HG03064 (cell line): Measurements from ENCODE around the gene VKORC1L1.
"Not testable (repeated sequence)": the region's sequence is repeated elsewhere in the genome, so short reads cannot be mapped to it uniquely, and the experiment has no call there.

ENCODE experiments used
- ATAC-seq: cut with Tn5 transposase; IDR thresholded peaks from one replicate; pipeline ENCODE4 v1.9.1; 2021; ENCODE audit warnings: low read depth; ENCODE audit not compliant: unreplicated experiment

VKORC1L1 gene

DNA sequence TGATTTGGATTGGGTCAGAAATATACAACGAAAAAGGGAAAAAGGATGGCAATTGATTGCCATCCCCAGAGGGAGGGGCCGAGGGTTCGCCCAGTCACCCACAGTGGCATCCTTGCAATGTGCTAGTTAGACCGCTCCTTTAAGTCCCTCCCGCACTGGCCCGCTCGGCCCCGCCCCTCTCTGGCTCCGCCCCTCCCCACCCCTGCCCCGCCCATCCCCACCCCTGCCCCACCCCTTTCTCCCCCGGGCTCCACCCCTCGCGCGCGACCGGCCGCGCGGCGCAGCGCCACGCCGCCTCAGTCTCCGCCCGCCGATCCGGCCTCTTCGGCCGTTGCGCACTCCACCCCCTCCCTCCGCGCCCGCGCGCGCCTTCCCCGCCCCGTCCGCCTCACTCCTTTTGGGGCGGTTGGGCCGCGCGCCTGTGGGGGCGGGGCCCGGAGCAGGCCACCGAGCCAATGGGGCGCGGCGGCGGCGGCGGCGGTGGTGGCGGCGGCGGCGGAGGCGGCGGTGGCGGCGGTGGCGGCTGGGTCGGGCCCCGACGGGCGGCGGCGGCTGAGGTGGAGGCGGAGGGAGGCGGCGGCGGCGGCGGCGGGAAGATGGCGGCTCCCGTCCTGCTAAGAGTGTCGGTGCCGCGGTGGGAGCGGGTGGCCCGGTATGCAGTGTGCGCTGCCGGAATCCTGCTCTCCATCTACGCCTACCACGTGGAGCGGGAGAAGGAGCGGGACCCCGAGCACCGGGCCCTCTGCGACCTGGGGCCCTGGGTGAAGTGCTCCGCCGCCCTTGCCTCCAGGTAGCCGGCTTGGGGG lies at the start of gene VKORC1L1:
VKORC1L1 (plus strand) TSS at position 299 of the 806 bp plus-strand sequence; CDS start at position 597, 298 bp downstream.
- peak; percentile 83 for ATAC-seq

DNA sequence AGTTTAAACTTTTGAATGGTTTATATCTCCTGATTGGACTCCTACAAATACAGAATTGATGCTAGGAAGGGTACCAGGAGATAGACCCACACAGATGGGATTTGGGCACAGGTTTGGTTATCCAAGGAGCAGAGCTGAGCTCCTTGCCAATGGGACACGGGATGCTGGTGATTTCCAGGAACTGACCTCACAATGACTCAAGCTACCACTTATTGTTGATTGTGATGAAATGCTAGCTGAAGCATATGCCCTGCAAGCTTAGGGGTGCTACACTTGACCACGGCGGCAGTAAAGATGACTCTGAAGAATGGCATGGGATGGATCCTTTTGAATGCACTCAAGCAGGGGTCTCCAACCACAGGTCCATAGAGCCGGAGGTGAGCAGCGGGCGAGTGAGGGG lies 45.5 kb upstream of the VKORC1L1 start:
- ATAC-seq, result no peak

DNA sequence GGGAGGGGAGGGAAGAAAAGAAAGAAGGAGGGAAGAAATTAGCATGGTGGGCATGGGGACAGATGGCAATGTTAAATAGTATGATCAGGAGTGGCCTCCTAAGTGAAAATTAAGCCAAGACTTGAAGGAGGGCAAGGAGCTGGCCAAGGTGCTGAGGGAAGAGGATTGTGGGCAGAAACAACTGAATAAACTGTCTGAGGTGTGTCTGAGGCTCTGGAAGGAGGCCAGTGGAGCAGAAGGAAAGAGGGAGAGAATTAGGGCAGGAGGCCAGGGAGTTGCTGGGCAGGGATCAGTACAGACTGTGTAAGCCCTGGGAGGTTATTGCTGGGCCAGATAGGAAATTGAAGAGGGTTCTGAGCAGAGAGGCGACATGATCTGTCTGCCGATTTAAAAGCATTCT lies 40.6 kb upstream of the VKORC1L1 start:
- no peak for ATAC-seq

DNA sequence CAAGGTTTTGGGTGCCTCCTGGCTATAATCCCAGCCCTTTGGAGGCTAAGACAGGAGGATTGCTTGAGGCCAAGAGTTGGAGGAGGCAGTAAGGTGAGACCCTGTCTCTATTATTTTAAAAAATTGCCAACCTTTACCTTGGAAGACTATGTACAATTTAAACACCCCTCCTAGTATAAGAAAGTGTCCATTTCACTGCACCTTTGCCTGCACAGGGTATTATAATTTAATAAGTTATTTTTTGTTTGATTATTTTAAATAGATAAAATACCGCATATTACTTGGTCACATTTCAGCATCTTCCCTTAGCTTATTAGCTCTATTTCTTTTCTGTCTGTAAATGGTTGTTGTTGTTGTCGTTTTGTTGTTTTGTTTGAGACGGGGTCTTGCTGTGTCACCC lies 36.2 kb upstream of the VKORC1L1 start:
- not testable (repeated sequence) for ATAC-seq

DNA sequence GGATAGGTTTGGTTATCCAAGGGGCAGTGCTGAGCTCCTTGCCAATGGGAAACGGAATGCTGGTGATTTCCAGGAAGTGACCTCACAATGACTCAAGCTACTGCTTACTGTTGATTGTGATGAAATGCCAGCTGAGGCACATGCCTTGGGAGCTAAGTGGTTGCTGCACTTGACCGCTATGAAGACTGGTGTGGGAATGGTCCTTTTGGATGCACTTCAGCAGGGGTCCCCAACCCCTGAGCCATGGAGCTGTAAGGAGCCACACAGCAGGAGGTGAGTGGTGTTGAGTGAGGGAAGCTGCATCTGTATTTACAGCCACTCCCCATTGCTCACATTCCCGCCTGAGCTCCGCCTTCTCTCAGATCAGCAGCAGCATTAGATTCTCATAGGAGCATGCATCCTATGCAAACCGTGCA lies 35.3 kb upstream of the VKORC1L1 start:
- ATAC-seq, result not testable (repeated sequence)

DNA sequence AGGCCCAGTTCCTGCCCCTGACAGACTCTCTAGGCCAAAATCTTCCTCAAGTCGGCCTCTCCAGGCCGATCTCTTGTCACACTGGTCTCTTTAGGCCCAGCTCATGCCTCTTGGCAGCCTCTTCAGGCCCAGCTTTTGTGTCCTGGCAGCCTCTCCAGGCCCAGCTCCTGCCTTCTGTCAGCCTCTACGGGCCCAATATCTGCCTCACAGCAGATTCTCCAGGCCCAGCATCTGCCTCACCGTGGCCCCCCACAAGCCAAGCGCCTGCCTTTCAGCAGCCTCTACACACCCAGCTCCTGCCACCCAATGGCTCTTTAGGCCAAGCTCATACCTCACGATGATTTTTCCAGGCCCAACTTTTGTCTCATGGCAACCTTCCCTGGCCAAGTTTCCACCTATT lies 33.0 kb upstream of the VKORC1L1 start:
- no peak for ATAC-seq

DNA sequence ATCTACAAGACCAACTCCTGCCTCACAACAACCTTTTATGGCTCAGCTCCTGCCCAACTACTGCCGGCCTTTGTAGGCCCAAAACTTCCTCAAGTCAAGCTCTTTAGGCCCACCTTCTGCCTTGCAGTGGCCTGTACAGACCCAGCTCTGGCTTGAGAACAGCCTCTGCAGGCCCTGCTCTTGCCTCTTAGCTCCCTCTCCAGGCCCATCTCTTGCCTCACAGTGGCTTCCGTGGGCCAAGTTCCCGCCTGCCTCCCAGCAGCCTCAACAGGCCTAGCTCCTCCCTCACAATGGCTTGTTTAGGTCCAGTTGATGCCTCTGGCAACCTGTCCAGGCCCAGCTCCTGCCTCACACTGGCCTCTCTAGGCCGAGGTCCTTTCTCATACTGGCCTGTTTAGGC lies 32.4 kb upstream of the VKORC1L1 start:
- ATAC-seq, result no peak

DNA sequence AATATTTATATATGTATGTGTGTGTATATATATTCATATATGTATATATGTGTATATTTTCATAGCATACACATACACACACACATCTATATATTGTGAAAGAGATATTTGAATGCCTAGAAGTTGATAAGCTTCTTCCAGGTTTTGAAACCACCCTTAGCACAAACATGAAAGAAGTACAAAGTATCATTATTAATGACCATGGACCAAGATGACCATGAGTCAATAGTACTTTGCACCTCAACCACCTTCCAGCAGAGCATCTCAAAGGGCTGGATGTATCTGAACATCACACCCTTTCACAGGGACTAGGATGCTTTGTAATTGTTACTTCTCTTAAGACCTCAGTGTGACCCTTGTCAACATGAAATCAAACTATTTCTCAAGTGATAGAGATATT lies 29.3 kb upstream of the VKORC1L1 start:
- ATAC-seq, result not testable (repeated sequence)

DNA sequence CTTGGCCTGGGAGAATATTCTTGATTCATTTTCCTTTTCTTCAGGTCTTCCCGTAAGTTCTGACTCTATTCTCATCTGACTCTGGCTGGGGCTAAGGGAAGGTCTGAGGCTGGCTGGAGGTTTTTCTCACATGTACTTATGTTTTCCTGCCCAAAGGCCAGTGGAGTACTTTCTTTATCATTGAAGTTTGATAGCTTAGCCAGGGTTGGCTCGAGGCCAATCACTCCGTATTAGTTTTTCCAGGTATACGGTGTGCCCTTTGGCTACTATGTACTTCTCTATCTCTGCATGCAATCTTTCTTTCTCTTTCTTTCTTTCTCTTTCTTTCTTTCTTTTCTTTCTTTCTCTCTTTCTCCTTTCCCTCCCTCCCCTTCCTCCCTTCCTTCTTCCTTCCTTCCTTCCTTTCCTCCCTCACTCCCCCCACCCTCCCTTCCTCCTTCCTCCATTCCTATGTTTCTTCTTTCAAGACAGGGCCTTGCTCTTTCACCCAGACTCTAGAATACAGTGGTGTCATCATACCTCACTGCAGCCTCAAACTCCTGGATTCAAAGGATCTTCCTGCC lies 26.8 kb upstream of the VKORC1L1 start:
- no peak for ATAC-seq

DNA sequence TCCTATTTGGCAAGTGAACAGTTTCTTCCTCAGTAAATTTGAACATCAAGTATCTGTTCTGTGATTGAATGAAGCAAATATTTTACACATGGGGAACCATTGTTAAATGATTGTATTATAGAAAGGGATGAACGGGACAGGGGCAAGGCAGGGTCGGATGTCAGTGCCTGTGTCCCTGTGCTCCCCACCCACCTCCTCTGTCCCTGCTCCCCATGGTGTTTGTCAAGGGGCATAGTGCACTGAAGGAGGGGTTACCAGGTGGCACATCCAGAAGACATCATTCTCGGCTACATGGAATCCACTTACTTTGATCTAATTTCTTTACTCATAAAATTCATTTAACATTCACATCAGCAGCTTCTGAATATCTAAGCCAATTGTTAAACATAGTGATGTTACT lies 19.4 kb upstream of the VKORC1L1 start:
- not testable (repeated sequence) for ATAC-seq

DNA sequence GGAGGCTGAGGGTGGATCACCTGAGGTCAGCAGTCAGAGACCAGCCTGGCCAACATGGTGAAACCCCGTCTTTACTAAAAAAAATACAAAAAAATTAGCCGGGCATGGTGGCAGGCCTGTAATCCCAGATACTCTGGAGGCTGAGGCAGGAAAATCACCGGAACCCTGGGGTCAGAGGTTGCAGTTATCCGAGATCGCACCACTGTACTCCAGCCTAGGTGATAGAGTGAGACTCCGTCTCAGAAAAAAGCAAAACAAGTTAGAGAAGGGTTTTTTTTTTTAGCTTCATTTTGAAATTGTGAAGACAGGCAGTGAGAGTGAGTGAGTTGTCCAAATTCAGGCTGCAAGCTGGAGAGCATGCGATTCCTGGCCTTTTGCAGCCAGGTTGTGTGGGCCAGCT lies 19.0 kb upstream of the VKORC1L1 start:
- not testable (repeated sequence) for ATAC-seq

DNA sequence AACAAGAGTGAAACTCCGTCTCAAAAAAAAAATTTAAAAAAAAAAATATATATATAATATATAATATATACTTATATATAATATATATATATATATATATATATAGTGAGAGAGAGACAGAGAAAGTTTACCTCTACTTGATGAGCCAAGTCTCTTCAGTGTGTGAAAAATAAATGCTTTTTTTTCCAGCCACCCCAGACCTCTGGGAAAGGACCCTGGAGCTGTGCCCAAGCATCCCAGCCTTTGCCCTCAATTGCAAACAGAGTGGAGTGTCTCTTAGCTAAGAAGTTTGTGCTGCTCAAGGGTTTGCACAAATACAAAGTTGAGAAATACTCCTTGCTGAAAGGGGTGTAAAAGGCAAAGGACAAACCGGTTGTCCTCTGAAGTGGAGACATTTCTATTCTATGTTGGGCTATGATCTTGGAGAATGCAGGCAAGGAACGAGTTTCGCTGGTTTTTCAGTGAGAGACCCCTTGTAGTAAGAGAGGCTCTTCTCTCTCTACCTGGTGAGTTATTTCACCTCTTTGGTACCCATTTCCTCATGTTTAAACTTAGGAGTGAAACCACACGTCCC lies 15.5 kb upstream of the VKORC1L1 start:
- not testable (repeated sequence) for ATAC-seq

DNA sequence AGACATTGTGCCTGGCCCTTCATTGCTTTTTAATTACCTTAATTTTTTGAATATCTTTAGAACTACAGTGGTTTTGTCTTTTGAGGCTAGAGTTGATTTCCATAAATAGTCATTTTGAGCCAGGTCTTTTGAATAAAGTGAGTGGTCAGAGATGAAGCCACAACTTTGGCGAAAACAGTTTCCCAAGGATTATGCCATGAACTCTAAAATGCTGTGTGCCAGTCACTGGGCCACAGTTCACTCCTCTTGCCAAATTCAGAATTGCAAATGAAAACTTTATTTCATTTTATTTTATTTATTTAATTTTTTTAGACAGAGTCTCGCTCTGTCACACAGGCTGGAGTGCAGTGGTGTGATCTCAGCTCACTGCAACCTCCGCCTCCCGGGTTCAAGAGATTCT lies 14.2 kb upstream of the VKORC1L1 start:
- not testable (repeated sequence) for ATAC-seq

DNA sequence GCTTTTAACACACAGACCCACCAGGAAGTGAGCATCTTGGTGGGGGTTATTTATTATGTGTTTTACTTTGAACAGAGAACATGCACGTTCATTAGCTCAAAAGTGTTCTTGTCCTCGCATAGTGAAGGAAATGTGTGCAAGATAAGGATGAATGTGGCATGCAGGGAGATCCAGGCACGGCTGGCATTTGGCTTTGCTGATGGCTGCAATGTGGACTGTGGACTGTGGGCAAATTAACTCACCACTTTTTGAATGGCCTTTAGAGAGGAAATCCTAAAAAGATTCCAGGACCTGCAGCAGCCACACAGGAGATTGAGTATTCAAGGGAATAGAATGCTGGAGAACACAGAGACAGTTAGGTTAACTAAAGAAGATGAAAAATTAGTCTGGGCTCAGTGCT lies 6.6 kb upstream of the VKORC1L1 start:
- ATAC-seq, result not testable (repeated sequence)

DNA sequence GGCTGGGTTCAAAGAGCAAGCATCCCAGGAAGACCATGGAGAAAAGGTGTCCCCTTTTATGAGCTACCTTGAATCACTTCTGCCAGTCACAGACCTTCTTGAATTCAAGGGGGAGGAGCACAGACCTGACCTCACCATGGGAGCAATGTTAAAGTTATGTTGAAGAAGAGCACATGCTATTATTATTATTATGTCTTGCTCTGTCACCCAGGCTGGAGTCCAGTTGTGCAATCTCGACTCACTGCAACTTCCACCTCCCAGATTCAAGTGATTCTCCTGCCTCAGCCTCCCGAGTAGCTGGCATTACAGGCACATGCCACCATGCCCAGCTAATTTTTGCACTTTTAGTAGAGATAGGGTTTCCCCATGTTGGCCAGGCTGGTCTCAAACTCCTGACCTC lies 5.2 kb upstream of the VKORC1L1 start:
- not testable (repeated sequence) for ATAC-seq

DNA sequence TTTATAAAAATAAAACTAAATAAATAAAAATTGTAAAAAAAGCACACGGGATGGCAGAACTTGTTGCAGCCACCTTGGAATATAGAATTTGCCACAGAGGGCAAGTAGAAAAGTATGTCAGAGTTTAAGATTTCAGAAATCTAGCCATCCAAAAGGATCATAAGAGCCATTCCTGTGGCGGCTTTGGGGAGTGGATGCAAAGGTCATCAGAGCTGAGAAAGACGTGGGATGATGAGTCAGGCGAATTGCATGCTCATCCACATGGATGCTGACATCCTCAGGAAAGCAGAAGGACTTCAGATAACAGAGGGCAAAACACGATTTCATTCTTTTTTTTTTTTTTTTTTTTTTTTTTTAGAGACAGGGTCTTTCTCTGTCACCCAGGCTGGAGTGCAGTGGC lies 3.6 kb upstream of the VKORC1L1 start:
- not testable (repeated sequence) for ATAC-seq

DNA sequence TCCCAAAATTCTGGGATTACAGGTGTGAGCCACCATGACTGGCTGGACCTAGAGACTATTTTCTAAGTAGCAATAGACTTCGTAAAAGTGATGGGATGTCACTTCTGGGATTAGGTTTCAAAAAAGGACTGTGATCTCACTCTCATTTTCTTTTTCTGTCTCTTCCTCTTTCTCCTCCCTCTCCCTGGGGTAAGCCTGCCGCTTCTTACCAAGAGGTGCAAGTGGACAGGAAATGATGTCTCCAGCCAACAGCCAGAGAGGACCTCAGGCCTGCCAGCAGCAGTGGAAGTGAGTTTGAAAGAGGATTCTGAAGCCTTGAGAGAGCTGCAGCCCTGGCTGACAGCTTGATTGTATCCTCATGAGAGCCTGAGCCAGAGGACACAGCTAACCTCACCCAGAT lies 1.4 kb upstream of the VKORC1L1 start:
- ATAC-seq, result not testable (repeated sequence)

DNA sequence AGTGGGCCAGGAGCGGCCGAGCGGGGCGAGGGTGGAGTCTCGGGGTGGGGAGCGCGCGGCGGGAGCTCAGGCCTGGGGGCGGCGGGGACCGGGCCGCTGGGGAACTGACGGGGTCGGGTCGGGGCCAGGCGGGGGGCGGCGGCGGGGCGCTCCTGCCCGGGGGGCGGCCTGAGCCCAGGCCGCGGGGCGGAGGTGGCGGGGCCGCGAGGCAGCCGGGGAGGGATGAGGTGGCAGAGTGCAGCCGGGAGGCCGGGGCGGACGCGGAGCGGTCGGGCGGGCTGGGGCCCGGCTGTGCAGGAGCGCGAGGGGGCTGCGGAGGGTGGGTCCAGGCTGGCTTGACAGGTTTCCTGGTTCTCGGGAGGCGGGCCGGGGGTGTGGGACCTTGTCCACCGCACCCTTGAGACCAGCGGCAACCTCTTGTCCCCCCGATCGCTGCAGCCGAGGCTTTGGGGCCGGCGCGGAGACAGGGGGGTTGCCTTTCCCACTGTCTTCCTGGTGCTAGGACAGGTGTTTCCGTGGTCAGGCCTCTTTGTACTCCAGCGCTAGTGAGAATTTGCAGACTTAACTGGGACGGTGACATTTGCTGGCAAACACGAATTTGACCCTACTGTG lies 814 bp downstream of the VKORC1L1 start:
- ATAC-seq, result peak; percentile 24

DNA sequence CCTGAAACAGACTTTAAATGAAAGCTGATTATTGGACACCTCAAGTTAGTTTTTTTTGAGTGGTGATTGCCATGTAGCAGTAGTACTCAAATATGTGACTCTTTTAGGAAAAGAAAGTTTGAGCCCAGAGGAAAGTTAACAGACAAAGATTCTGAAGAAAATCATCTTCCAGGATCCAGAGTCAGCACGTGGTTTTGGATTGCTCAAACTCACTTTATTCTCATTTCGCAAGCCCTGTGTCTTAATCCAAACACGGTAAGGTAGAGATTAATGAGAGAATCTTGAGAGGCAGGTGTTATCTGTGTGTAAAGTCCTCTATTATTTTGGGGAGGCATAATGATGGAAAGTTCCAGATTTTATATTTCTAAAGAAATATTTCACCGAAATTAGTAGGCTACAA lies 2.8 kb downstream of the VKORC1L1 start:
- not testable (repeated sequence) for ATAC-seq

DNA sequence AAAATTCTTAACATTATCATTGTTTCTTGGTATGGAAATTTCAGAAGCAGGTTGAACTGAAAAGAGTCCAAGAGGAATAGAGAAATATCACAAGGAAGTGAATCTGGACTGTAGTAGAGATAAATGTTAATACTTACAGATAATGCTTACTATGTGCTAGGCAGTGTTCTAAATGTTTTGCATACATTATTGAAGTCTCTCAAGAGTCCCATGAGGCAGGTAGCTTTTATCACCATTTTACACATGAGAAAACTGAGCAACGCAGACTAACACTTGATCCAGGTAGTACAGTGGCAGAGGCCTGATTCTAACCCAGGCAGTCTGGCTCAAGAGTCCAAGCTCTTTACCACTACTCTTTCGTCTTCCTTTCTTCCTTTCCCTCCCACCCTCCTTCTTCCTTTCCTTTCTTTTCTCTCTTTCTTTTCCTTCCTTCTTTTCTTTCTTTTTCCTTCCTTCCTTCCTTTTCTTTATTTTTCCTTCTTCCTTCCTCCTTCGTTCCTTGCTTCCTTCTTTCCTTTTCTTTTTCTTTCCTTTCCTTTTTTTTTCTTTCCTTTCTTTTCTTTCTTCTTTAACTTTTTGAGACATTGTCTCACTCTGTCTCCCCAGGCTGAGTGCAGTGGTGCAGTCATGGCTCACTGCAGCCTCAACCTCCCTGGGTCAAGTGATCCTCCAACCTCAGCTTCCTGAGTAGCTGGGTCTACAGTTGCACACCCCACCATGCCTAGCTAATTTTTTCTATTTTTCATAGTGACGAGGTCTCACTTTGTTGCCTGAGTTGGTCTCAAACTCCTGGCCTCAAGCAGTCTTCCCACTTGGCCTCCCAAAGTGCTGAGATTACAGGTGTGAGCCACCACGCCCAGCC lies 6.6 kb downstream of the VKORC1L1 start:
- ATAC-seq, result not testable (repeated sequence)
